Activated CD8-positive, alpha-beta memory T cell treated with anti-CD3 and anti-CD28 coated beads, Interleukin-2, amount 10 ng/mL, durations not matched to agents 7 days and 5 days (primary cell): ENCODE measurements around the gene HID1. TPM values are rescaled to one million over a fixed set of nuclear protein-coding genes. Genes with fewer than 3 reads are reported as not detected.
A peak's percentile ranks its signal among the peaks of the same experiment; 100 is the strongest.

Experiments
- ATAC-seq: fragments of 150-1000 bp; cut with Tn5 transposase; one replicate; pipeline ENCODE4 v1.10.0; 2021; ENCODE audit warnings: moderate library complexity
- CTCF ChIA-PET: fragments of 350-600 bp; sonication (Branson Sonifier 250); formaldehyde crosslinking; loops from one replicate; lab custom pipeline; 2021; ENCODE audit warnings: antibody characterized with exemption; lab: Charles Lee
- DNase-seq: peaks from one replicate; pipeline ENCODE4 v3.0.0-alpha.2; 2020
- H3K27ac Mint-ChIP-seq: one replicate; pipeline ENCODE4 v1.8.0; 2021; ENCODE audit warnings: mild to moderate bottlenecking, mixed read lengths
- H3K27me3 Mint-ChIP-seq: one replicate; pipeline ENCODE4 v1.8.0; 2021; ENCODE audit warnings: mixed read lengths
- H3K36me3 Mint-ChIP-seq: one replicate; pipeline ENCODE4 v1.8.0; 2021; ENCODE audit warnings: mild to moderate bottlenecking, mixed read lengths
- H3K4me1 Mint-ChIP-seq: one replicate; pipeline ENCODE4 v1.8.0; 2021; ENCODE audit warnings: mixed read lengths
- H3K4me3 Mint-ChIP-seq: one replicate; pipeline ENCODE4 v1.8.0; 2021; ENCODE audit warnings: mild to moderate bottlenecking, moderate library complexity, mixed read lengths
- H3K9me3 Mint-ChIP-seq: one replicate; pipeline ENCODE4 v1.8.0; 2022; ENCODE audit warnings: low read depth, mixed read lengths
- total RNA-seq, 2 experiments: library from RNA; stranded (reverse); gene quantifications; one replicate each; pipeline ENCODE4 v1.2.3, GENCODE V29; 2021

The HID1 gene
- total RNA-seq, 2 experiments from 2014 or later: not detected

DNA sequence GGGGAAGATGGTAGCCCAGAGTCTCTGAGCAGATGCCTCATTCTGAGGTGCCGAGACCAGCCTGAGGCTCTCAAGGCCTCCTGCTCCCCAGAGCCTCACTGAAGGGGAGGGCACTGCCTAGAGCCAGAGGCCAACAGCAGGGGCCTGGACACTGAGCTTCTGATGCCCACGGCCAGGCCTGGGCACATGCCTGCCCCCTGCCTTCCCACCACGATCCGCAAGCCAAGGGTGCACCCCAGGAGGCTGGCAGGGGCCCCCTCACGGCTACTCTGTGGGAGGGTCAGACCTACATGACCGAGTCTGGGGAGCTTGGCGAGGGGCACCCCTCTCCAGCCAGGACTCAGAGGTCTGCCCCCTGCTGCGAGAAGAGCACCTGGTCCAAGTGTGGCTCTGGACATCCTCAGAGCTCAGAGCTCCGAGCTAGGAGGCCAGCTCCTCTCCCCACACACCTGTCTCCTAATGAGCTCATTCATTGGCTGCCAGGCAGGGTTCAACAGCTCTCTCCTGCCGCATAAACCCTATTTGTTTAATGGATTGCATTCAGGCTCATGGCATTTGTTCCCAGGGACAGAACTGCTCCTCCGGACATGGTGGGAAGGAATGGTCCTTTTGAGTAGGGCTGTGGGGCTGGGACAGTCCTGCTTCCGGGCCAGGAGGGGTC lies 23.0 kb downstream of the HID1 start:
- no peak for DNase-seq
- no peak overlapping the region for H3K4me3 Mint-ChIP-seq
- H3K36me3 Mint-ChIP-seq: no peaks in the 10 kb centered on the region
- H3K27me3 Mint-ChIP-seq: peaks cover 5% of the 10 kb centered on the region
- peaks cover 7% of the 10 kb centered on the region for H3K4me1 Mint-ChIP-seq
- ATAC-seq: no peak
- no peaks in the 10 kb centered on the region for H3K9me3 Mint-ChIP-seq
- no peak overlapping the region for H3K27ac Mint-ChIP-seq
- CTCF ChIA-PET: interaction anchor here (1.3 to 2.7 kb wide), 3 partner anchors 8 to 159 kb away, joined by 4 to 14 read pairs (median 5); no protein-coding TSS in a partner anchor

DNA sequence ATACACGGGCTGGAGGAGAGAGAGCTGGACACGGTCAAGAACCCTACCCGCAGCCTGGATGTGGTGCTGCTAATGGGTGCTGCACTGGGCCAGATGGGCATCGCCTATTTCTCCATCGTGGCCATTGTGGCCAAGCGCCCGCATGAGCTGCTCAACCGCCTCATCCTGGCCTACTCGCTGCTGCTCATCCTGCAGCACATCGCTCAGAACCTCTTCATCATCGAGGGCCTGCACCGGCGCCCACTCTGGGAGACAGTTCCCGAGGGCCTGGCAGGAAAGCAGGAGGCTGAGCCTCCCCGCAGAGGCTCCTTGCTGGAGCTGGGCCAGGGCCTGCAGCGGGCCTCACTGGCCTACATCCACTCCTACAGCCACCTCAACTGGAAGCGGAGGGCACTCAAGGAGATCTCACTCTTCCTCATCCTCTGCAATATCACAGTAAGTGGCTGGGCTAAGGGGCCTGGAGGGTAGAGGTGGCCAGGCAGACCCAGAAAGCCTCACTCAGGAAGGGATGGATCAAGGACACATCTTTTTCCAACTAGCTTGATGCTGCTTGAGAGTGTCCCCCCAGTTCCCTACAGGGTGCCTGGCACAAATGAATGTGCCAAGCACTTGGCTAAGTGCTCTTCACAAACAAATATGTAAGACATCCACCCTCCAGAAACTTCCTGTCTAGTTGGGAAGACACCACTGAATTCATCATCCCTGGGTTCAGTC lies 25.4 kb downstream of the HID1 start:
- Mint-ChIP-seq H3K36me3 (no peaks in the 10 kb centered on the region), H3K4me3 (no peak overlapping the region), H3K4me1 (peaks cover 7% of the 10 kb centered on the region), H3K27ac (no peak overlapping the region), H3K9me3 (no peaks in the 10 kb centered on the region), H3K27me3 (peaks cover 11% of the 10 kb centered on the region)
- ATAC-seq (no peak), DNase-seq (no peak)
- CTCF ChIA-PET: interaction anchor here (1.0 kb wide), 1 partner anchor 14 kb away, joined by 3 read pairs; no protein-coding TSS in a partner anchor

DNA sequence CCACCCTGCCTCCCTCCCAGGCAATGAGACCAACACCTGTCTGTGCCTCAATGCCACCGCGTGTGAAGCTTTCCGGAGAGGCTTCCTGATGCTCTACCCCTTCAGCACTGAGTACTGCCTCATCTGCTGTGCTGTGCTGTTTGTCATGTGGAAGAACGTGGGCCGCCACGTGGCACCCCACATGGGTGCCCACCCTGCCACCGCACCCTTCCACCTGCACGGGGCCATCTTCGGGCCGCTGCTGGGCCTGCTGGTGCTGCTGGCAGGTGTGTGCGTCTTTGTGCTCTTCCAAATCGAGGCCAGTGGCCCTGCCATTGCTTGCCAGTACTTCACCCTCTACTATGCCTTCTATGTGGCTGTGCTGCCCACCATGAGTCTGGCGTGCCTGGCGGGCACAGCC lies 25.9 kb downstream of the HID1 start:
- DNase-seq: no peak
- H3K9me3 Mint-ChIP-seq: no peaks in the 10 kb centered on the region
- peaks cover 7% of the 10 kb centered on the region for H3K4me1 Mint-ChIP-seq
- no peak overlapping the region for H3K4me3 Mint-ChIP-seq
- no peaks in the 10 kb centered on the region for H3K36me3 Mint-ChIP-seq
- no peak overlapping the region for H3K27ac Mint-ChIP-seq
- no peak for ATAC-seq
- H3K27me3 Mint-ChIP-seq: peaks cover 11% of the 10 kb centered on the region
- CTCF ChIA-PET: interaction anchor here (1.0 kb wide), 1 partner anchor 15 kb away, joined by 3 read pairs; no protein-coding TSS in a partner anchor

DNA sequence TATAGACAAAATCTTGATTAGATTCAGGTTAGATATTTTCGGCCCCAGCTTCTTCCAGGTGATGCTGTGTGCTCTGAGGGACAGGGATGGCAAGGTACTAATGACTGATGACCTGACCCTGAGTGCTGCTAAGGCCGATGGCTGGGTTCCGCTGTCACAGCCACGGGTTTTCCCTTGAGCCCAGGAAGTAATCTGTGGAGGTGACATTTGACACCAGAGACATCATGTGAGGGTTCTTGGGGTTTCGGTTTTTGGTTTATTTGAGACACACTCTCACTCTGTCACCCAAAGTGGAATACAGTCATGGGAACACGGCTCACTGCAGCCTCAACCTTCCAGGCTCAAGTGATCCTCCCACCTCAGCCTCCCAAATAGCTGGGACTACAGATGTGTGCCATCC lies 27.0 kb downstream of the HID1 start:
- ATAC-seq: no peak
- Mint-ChIP-seq H3K27me3 (peaks cover 13% of the 10 kb centered on the region), H3K36me3 (no peaks in the 10 kb centered on the region), H3K4me1 (peaks cover 7% of the 10 kb centered on the region), H3K4me3 (no peak overlapping the region), H3K27ac (no peak overlapping the region), H3K9me3 (no peaks in the 10 kb centered on the region)
- CTCF ChIA-PET: interaction anchor here (1.0 kb wide), 1 partner anchor 14 kb away, joined by 3 read pairs; no protein-coding TSS in a partner anchor
- no peak for DNase-seq

DNA sequence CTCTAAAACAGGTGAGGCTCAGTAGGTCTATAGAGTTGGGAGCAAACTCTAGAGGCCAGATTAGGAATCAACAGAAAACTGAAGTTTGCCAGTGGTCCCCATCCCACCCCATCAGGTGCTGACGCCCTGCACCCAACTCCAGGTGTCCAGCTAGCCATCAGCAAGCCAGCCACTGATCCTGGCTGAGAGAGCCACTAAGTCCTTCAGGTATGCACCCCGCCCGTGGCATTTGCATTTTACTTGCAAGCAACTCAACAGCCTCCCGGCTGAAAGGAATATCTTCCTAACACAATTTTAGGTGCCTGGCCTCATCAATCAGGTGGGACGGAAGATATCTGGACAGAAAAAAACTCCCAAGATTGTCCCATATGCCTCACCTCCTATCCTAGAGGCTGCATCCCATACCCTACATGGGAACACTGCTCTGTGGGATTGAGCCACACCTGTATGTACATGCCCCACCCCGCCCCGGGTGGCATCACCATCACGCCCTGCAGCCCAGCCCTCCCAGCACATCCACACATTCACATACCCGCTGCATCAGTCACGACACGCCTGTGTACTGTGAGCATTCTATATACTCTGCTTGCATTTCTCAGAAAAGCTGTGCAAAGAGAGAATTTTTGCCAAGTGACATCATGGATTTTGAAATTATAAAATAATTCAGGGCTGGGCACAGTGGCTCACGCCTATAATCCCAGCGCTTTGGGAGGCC lies 28.6 kb downstream of the HID1 start:
- CTCF ChIA-PET: no interaction called here
- peaks cover 17% of the 10 kb centered on the region for H3K27me3 Mint-ChIP-seq
- DNase-seq (no peak), ATAC-seq (no peak)
- H3K36me3 Mint-ChIP-seq: no peaks in the 10 kb centered on the region
- H3K4me1 Mint-ChIP-seq: peaks cover 7% of the 10 kb centered on the region
- no peak overlapping the region for H3K27ac Mint-ChIP-seq
- no peak overlapping the region for H3K4me3 Mint-ChIP-seq
- no peaks in the 10 kb centered on the region for H3K9me3 Mint-ChIP-seq

DNA sequence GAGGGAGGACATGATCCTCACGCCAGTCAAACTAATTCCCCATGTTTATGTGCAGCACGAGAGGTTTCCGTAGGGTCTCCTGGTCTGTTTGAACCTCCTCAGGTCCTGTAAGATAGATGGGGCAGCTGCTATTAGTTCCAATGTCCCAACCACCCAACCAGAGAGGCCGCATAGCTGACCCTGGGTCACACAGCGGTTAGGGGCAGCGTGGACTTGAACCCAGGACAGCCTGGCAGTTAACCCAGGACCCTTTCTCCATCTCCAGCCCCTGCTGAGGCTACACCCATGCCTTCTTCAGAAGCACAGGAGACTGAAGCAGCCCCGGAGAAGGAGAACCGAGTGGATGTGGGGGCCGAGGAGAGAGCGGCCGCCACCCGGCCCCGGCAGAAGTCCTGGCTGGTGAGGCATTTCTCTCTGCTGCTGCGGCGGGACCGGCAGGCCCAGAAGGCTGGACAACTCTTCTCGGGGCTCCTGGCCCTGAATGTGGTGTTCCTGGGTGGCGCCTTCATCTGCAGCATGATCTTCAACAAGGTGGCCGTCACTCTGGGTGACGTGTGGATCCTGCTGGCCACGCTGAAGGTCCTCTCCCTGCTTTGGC lies 31.3 kb downstream of the HID1 start:
- no peak overlapping the region for H3K4me3 Mint-ChIP-seq
- H3K27me3 Mint-ChIP-seq: peaks cover 41% of the 10 kb centered on the region
- DNase-seq (no peak), ATAC-seq (no peak)
- H3K36me3 Mint-ChIP-seq: no peaks in the 10 kb centered on the region
- no peaks in the 10 kb centered on the region for H3K9me3 Mint-ChIP-seq
- H3K4me1 Mint-ChIP-seq: peaks cover 7% of the 10 kb centered on the region
- CTCF ChIA-PET: interaction anchor here (1.8 kb wide), 1 partner anchor 22 kb away, joined by 3 read pairs; no protein-coding TSS in a partner anchor
- no peak overlapping the region for H3K27ac Mint-ChIP-seq

DNA sequence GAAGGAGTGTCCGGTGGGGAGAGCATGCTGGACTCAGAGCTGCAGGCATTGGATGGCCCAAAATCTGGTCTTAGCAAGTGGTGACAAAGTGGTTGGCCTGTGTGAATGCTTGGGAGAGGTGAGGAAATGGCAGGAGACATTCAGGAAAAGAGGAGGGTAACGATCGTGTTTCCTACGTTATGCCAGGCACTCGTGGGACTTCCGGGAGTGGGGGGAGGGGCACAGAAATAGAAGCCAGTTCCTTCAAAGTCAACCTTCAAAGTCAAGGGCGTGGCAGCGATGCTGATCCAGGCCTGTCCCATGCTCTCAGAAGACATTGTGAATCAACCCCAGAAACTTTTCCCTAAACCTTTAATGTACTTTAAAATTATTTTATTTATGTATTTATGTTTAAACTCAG lies 33.0 kb downstream of the HID1 start:
- Mint-ChIP-seq H3K9me3 (no peaks in the 10 kb centered on the region), H3K36me3 (no peaks in the 10 kb centered on the region), H3K4me1 (no peaks in the 10 kb centered on the region), H3K4me3 (no peak overlapping the region), H3K27ac (no peak overlapping the region), H3K27me3 (peaks cover 46% of the 10 kb centered on the region)
- no peak for DNase-seq
- no peak for ATAC-seq
- CTCF ChIA-PET: interaction anchor here (0.7 to 1.9 kb wide), 3 partner anchors 19 to 316 kb away, joined by 3 to 8 read pairs (median 8); no protein-coding TSS in a partner anchor

DNA sequence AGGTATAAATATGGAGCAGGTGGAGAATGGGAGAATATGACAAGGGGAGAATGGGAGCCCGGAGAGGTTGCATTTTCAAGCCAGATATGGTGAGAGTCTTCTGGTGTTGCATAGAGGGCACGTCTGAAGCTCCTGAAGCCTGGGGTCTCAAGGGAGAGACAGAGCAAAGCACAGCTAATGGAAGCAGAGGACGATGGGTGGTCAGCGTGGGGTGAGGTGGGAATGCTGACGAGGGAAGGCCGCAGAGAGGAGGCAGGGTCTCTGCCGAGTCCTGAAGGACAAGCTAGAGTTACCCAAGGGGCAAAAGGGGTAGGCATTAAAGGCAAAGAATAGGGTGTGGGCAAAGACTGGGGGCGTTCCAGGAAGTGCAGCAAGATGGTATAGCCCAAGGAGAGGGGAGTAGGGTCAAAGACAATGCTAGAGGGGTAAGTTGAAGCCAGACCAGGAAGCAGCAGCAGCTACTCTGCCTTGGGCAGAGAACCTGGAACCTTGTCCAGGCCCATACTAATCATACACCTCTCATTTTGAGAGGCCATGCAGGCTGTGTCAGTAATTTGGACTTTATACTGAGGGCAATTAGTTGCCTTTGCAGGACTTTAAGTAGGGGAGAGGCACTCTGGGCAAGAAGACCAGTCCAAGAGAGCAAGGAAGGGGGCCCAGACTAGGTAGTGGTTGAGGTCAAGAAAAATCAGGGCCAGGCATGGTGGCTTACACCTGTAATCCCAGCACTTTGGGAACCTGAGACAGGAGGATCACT lies 34.2 kb downstream of the HID1 start:
- CTCF ChIA-PET: interaction anchor here (0.8 to 1.9 kb wide), 3 partner anchors 20 to 474 kb away, joined by 3 to 8 read pairs (median 8); no protein-coding TSS in a partner anchor
- no peaks in the 10 kb centered on the region for H3K4me1 Mint-ChIP-seq
- peaks cover 50% of the 10 kb centered on the region for H3K27me3 Mint-ChIP-seq
- H3K27ac Mint-ChIP-seq: no peak overlapping the region
- H3K9me3 Mint-ChIP-seq: no peaks in the 10 kb centered on the region
- H3K36me3 Mint-ChIP-seq: no peaks in the 10 kb centered on the region
- ATAC-seq: no peak
- DNase-seq: no peak
- H3K4me3 Mint-ChIP-seq: no peak overlapping the region

DNA sequence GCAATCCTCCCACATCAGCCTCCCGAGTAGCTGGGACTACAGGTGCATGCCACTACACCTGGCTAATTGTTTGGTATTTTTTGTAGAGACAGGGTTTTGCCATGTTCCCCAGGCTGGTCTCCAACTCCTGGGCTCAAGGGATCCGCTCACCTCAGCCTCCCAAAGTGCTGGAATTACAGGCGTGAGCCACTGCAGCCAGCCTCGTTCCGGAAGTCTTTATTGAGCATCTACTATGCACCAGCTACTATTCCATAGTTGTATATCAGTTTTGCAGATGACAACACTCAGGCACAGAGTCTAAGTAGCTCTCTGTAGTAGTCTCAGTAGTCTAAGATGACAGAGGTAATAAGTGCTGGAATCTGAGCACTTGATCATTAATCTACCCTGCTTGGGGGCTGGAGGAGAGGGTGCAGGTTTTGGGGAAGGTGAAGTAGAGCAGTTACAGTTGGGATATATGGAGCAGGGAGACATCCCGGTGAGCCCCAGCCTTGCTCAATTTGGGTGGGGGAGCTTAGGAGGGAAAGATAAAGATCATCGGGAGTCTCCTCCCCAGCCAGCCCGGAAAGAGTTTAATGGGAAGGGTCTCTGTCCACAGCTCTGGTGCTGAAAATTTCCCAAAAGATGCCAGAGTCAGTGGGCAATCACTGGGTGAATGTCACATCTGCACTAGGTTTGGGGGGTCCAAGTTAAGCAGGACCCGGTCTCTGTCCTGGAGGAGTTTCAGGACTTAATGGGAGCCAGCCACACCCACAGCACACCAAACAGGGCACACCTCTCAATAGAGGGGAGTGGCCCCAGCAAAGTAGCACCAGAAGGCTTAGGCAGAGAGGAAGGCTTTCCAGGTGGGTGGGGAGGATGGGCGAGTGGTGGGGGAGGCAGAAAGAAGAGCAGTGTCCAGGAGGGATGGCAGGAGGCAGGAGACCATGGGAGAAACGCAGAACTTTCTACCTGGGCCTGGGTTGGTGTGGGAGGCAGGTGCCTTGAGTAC lies 35.2 kb downstream of the HID1 start:
- Mint-ChIP-seq H3K4me3 (no peak overlapping the region), H3K27me3 (peaks cover 59% of the 10 kb centered on the region), H3K36me3 (no peaks in the 10 kb centered on the region), H3K27ac (no peak overlapping the region), H3K4me1 (no peaks in the 10 kb centered on the region), H3K9me3 (no peaks in the 10 kb centered on the region)
- ATAC-seq (no peak), DNase-seq (no peak)
- CTCF ChIA-PET: interaction anchor here (1.3 kb wide), 1 partner anchor 24 kb away, joined by 3 read pairs; no protein-coding TSS in a partner anchor

DNA sequence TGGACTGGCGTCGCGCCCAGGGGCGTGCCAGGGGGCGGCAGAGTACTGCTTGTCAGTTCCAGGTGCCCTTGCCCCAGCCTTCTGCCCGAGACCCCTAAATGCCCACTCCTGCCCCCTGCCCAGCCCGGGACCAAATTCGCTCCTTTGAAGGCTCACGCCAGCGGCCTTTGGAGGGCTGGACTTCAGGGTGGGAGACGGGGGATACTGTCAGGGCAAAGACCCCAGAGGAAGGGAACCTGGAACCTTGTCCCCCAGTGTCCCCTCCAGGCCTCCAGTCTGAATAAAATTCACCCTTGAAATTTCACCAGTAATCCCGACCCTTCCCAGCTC lies 36.1 kb downstream of the HID1 start:
- Mint-ChIP-seq H3K4me1 (no peaks in the 10 kb centered on the region), H3K4me3 (no peak overlapping the region), H3K36me3 (no peaks in the 10 kb centered on the region), H3K27ac (no peak overlapping the region), H3K27me3 (peaks cover 66% of the 10 kb centered on the region), H3K9me3 (no peaks in the 10 kb centered on the region)
- CTCF ChIA-PET: interaction anchor here (1.3 kb wide), 1 partner anchor 25 kb away, joined by 3 read pairs; no protein-coding TSS in a partner anchor
- DNase-seq (no peak), ATAC-seq (no peak)

DNA sequence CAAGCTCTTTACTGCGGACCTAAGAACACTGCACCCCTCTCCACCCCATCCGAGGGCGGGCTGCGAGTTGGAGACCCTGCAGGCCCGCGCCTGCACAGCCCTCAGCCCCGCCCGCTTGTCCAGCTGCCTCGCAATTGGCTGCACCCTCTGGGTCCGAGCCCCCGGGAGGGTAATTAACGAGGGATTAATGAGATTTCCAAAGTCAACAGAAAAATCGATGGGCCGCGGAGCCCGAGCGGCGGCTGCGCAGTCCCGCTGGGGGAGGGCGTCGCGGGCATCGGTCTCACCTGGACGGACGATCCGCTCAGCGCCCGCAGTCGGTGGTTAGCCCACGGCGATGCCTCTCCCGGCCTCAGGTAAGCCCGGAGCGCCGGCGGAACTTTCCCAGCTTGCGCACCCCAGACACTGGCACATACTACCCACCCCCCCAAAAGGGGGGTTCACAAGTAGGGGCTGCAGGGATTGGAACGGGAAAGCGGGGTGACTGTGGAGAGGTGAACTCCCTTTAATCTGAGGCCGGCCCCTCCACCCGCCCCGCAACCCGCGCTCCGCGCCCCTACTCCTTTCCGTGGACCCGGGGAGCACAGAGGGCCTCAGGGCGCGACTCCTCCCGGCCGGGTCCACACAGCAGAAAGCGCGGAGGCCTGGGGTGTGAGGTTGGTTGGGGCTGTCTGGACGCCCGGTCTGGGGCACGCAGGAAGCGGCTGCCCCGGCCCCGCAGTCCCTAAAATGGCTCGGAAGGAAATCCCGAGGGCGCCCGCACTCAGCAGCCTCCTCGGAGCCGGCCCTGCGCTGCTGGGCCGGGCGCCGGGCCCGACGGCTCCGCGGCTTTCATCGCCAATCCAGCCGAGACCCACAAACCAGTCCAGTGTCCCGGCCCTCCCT lies 36.7 kb downstream of the HID1 start, which contains the start of gene OTOP3:
TSS of gene OTOP3 (plus strand) at position 314 of the 885 bp plus-strand sequence. CDS start at position 338, 24 bp downstream.
- Mint-ChIP-seq H3K4me1 (no peaks in the 10 kb centered on the region), H3K9me3 (no peaks in the 10 kb centered on the region), H3K27ac (no peak within 1 kb of the TSS), H3K27me3 (peaks cover 70% of the 10 kb centered on the region), H3K36me3 (no peaks in the 10 kb centered on the region), H3K4me3 (no peak within 1 kb of the TSS)
- peak; percentile 23 for ATAC-seq
- DNase-seq: no peak
- CTCF ChIA-PET: interaction anchor here (1.0 to 1.3 kb wide), 2 partner anchors 12 to 26 kb away, joined by 3 read pairs; partner anchors contain the start of gene OTOP2
